H9 (cell line): Measurements from ENCODE around the gene ENDOV. TPM values are rescaled to one million over a fixed set of nuclear protein-coding genes. Genes with fewer than 3 reads are reported as not detected.

Experiments
- DNase-seq: peaks from one replicate; pipeline ENCODE4 v3.0.0-alpha.2; 2017
- H2AFZ ChIP-seq: one replicate; pipeline ENCODE4 v1.6.1; 2013; ENCODE audit warnings: mild to moderate bottlenecking, low read length, control low read depth, moderate library complexity
- H2AK5ac ChIP-seq: 2 replicates; pipeline ENCODE4 v1.6.1; 2013; ENCODE audit warnings: low read length, control low read depth, mixed read lengths; ENCODE audit not compliant: insufficient read length
- H2BK120ac ChIP-seq: one replicate; pipeline ENCODE4 v1.6.1; 2013; ENCODE audit warnings: low read depth, mild to moderate bottlenecking, low read length, control low read depth, inconsistent platforms; ENCODE audit not compliant: poor library complexity, severe bottlenecking
- H2BK12ac ChIP-seq: 2 replicates; pipeline ENCODE4 v1.6.1; 2013; ENCODE audit warnings: low read length, control low read depth, mixed read lengths, low read depth; ENCODE audit not compliant: insufficient read length
- H2BK15ac ChIP-seq: 2 replicates; pipeline ENCODE4 v1.6.1; 2013; ENCODE audit warnings: low read depth, low read length, control low read depth
- H2BK20ac ChIP-seq: one replicate; pipeline ENCODE4 v1.6.1; 2013; ENCODE audit warnings: low read depth, mild to moderate bottlenecking, low read length, control low read depth, inconsistent platforms; ENCODE audit not compliant: poor library complexity, severe bottlenecking
- H2BK5ac ChIP-seq: 2 replicates; pipeline ENCODE4 v1.6.1; 2013; ENCODE audit warnings: low read length, control low read depth, mixed read lengths; ENCODE audit not compliant: insufficient read length
- H3K14ac ChIP-seq: 2 replicates; pipeline ENCODE4 v1.6.1; 2013; ENCODE audit warnings: low read length, control low read depth; ENCODE audit not compliant: insufficient read depth
- H3K18ac ChIP-seq: 2 replicates; pipeline ENCODE4 v1.6.1; 2013; ENCODE audit warnings: low read depth, mild to moderate bottlenecking, mixed read lengths, low read length, control low read depth; ENCODE audit not compliant: insufficient read length
- H3K23ac ChIP-seq: 2 replicates; pipeline ENCODE4 v1.6.1; 2013; ENCODE audit warnings: low read length, control low read depth, mixed read lengths, low read depth; ENCODE audit not compliant: insufficient read length
- H3K23me2 ChIP-seq: 2 replicates; pipeline ENCODE4 v1.6.1; 2013; ENCODE audit warnings: low read depth, mild to moderate bottlenecking, mixed read lengths, low read length, control low read depth; ENCODE audit not compliant: insufficient read length, poor library complexity, severe bottlenecking
- H3K27ac ChIP-seq: 2 replicates; pipeline ENCODE4 v1.5.1; 2013; ENCODE audit warnings: low read length, control low read depth, mixed read lengths, low read depth; ENCODE audit not compliant: insufficient read length
- H3K27me3 ChIP-seq: 2 replicates; pipeline ENCODE4 v1.6.1; 2013; ENCODE audit warnings: low read length, control low read depth, inconsistent platforms; ENCODE audit not compliant: insufficient read depth
- H3K4ac ChIP-seq: 2 replicates; pipeline ENCODE4 v1.6.1; 2013; ENCODE audit warnings: low read depth, mild to moderate bottlenecking, control low read depth, inconsistent platforms, low read length, moderate library complexity
- H3K4me1 ChIP-seq: 2 replicates; pipeline ENCODE4 v1.6.1; 2013; ENCODE audit warnings: low read length, control low read depth, inconsistent platforms; ENCODE audit not compliant: insufficient read depth
- H3K4me2 ChIP-seq: 2 replicates; pipeline ENCODE4 v1.6.1; 2013; ENCODE audit warnings: low read length, control low read depth, mixed read lengths; ENCODE audit not compliant: insufficient read length, insufficient read depth
- H3K56ac ChIP-seq: 2 replicates; pipeline ENCODE4 v1.6.1; 2013; ENCODE audit warnings: low read depth, mild to moderate bottlenecking, mixed read lengths, low read length, control low read depth; ENCODE audit not compliant: insufficient read length
- H3K79me1 ChIP-seq: 2 replicates; pipeline ENCODE4 v1.6.1; 2013; ENCODE audit warnings: low read depth, mild to moderate bottlenecking, moderate library complexity, low read length, control low read depth, inconsistent platforms; ENCODE audit not compliant: insufficient read depth, poor library complexity, severe bottlenecking
- H3K79me2 ChIP-seq: 2 replicates; pipeline ENCODE4 v1.6.1; 2013; ENCODE audit warnings: low read length, control low read depth, inconsistent platforms; ENCODE audit not compliant: insufficient read depth
- H3K9ac ChIP-seq: 2 replicates; pipeline ENCODE4 v1.6.1; 2013; ENCODE audit warnings: low read length, control low read depth, mixed read lengths; ENCODE audit not compliant: insufficient read length; ENCODE audit errors: extremely low read depth
- H3K9me3 ChIP-seq: one replicate; pipeline ENCODE4 v1.6.1; 2013; ENCODE audit warnings: low read depth, low read length, inconsistent platforms; ENCODE audit not compliant: control insufficient read depth
- H3T11ph ChIP-seq: one replicate; pipeline ENCODE4 v1.6.1; 2013; ENCODE audit warnings: mild to moderate bottlenecking, low read length, control low read depth, inconsistent platforms
- H4K20me1 ChIP-seq: one replicate; pipeline ENCODE4 v1.6.1; 2013; ENCODE audit not compliant: control insufficient read depth, insufficient read length, insufficient read depth
- H4K5ac ChIP-seq: 2 replicates; pipeline ENCODE4 v1.6.1; 2013; ENCODE audit warnings: low read depth, mild to moderate bottlenecking, mixed read lengths, low read length, control low read depth; ENCODE audit not compliant: insufficient read length
- H4K8ac ChIP-seq: replicated peaks from 2 replicates; pipeline ENCODE4 v1.6.1; 2013; ENCODE audit warnings: low read length, control low read depth, mixed read lengths, low read depth; ENCODE audit not compliant: insufficient read length
- H4K91ac ChIP-seq: 2 replicates; pipeline ENCODE4 v1.6.1; 2013; ENCODE audit warnings: low read depth, mild to moderate bottlenecking, moderate library complexity, mixed read lengths, low read length, control low read depth; ENCODE audit not compliant: insufficient read length
- H3K27ac Mint-ChIP-seq, 3 experiments: 2 replicates in 2 of 3; 3 replicates in 1 of 3; pipeline ENCODE4 v1.8.0; 2020 to 2021; ENCODE audit warnings: mixed read lengths in 3 of 3, mild to moderate bottlenecking in 1 of 3, moderate library complexity in 1 of 3
- H3K27me3 Mint-ChIP-seq: 2 replicates; pipeline ENCODE4 v1.8.0; 2021; ENCODE audit warnings: low read depth, mild to moderate bottlenecking, moderate library complexity, mixed read lengths
- H3K36me3 Mint-ChIP-seq, 3 experiments: 2 replicates in 2 of 3; 3 replicates in 1 of 3; pipeline ENCODE4 v1.8.0; 2020 to 2021; ENCODE audit warnings: low read depth in 3 of 3, mixed read lengths in 3 of 3; ENCODE audit not compliant: insufficient read depth in 1 of 3
- H3K4me1 Mint-ChIP-seq, 2 experiments: 2 replicates each; pipeline ENCODE4 v1.8.0; 2020; ENCODE audit warnings: mixed read lengths in 2 of 2
- H3K4me3 Mint-ChIP-seq, 2 experiments: 2 replicates in 1 of 2; 3 replicates in 1 of 2; pipeline ENCODE4 v1.8.0; 2020 to 2021; ENCODE audit warnings: mild to moderate bottlenecking in 2 of 2, mixed read lengths in 2 of 2, moderate library complexity in 1 of 2
- H3K9me3 Mint-ChIP-seq, 2 experiments: 2 replicates in 1 of 2; 3 replicates in 1 of 2; pipeline ENCODE4 v1.8.0; 2020; ENCODE audit warnings: mild to moderate bottlenecking in 2 of 2, mixed read lengths in 2 of 2, moderate library complexity in 1 of 2
- CTCF ChIP-seq: fragments of 200-600 bp; sonication (generic); conservative IDR thresholded peaks from 3 replicates; pipeline ENCODE4 v1.8.0; 2021; ENCODE audit warnings: antibody characterized with exemption, mild to moderate bottlenecking
- WGBS: extraction: QIAGEN DNeasy Blood & Tissue Kit; methylation state at CpG from one replicate; pipeline ENCODE4 v1.1.7; 2013; ENCODE audit warnings: missing lambda C conversion rate, low lambda C conversion rate, mixed read lengths; ENCODE audit not compliant: insufficient read length; ENCODE audit errors: extremely low coverage; 5-methylcytosine and 5-hydroxymethylcytosine counted together
- total RNA-seq: library from RNA; stranded (reverse); gene quantifications from 2 replicates; pipeline ENCODE4 v1.2.1, GENCODE V29; 2021

The ENDOV gene
- total RNA-seq, 1 experiment from 2014 or later, result 17.1 TPM

- H4K91ac ChIP-seq, result no peak overlapping the region
- H2BK15ac ChIP-seq, result no peak overlapping the region
- no peaks in the 10 kb centered on the region for H3K23me2 ChIP-seq
- Mint-ChIP-seq H3K27me3 (no peaks in the 10 kb centered on the region), H3K4me3 (no peak overlapping the region), H3K36me3 (peaks cover 28 to 80% (median 62%) of the 10 kb centered on the region in 3 experiments), H3K9me3 (no peaks in the 10 kb centered on the region), H3K4me1 (peaks cover 12 to 13% of the 10 kb centered on the region in 2 experiments), H3K27ac (no peak overlapping the region; a peak in 1 of 7 replicates)
- H3K27me3 ChIP-seq, result no peaks in the 10 kb centered on the region
- TF ChIP-seq CTCF, result no peak
- no peak overlapping the region for H2BK20ac ChIP-seq
- H2BK5ac ChIP-seq, result no peak overlapping the region
- WGBS, result no CpG with 5 or more reads among the region's 22 CpGs
- no peak overlapping the region for H2AK5ac ChIP-seq
- no peak overlapping the region; the same call in 1 of the 2 replicates for H3K14ac ChIP-seq
- H2AFZ ChIP-seq, result no peak overlapping the region
- DNase-seq, result no peak
- H3K79me2 ChIP-seq, result no peaks in the 10 kb centered on the region
- no peaks in the 10 kb centered on the region for H3K4me1 ChIP-seq
- H3K18ac ChIP-seq, result no peak overlapping the region
- H2BK12ac ChIP-seq, result no peak overlapping the region
- H3K23ac ChIP-seq, result no peak overlapping the region
- no peaks in the 10 kb centered on the region for H4K20me1 ChIP-seq
- no peak overlapping the region for H2BK120ac ChIP-seq
- H3K56ac ChIP-seq, result no peak overlapping the region
- no peak overlapping the region for H4K5ac ChIP-seq
- H3T11ph ChIP-seq, result no peak overlapping the region
- H3K9me3 ChIP-seq, result no peaks in the 10 kb centered on the region
- H3K4ac ChIP-seq, result no peak overlapping the region
- H3K79me1 ChIP-seq, result no peaks in the 10 kb centered on the region
- H3K27ac ChIP-seq, result no peak overlapping the region
- no peak overlapping the region for H4K8ac ChIP-seq
- H3K4me2 ChIP-seq, result no peak overlapping the region
- no peak overlapping the region for H3K9ac ChIP-seq
Measured at GRCh38 chr17:80374039-80374731, 40.8 kb upstream of the ENDOV start.
